Measurements from ENCODE around the gene HNRNPUL1. TPM values are rescaled to one million over a fixed set of nuclear protein-coding genes. Genes with fewer than 3 reads are reported as not detected.
A peak's percentile ranks its signal among the peaks of the same experiment; 100 is the strongest.

The HNRNPUL1 gene
- total and polyA plus RNA-seq, 9 of the 15 experiments (the other 6 are each of a cell fraction or from before 2014, with no cell fraction given) = 7.3 to 211 (median 85.0) TPM

DNA sequence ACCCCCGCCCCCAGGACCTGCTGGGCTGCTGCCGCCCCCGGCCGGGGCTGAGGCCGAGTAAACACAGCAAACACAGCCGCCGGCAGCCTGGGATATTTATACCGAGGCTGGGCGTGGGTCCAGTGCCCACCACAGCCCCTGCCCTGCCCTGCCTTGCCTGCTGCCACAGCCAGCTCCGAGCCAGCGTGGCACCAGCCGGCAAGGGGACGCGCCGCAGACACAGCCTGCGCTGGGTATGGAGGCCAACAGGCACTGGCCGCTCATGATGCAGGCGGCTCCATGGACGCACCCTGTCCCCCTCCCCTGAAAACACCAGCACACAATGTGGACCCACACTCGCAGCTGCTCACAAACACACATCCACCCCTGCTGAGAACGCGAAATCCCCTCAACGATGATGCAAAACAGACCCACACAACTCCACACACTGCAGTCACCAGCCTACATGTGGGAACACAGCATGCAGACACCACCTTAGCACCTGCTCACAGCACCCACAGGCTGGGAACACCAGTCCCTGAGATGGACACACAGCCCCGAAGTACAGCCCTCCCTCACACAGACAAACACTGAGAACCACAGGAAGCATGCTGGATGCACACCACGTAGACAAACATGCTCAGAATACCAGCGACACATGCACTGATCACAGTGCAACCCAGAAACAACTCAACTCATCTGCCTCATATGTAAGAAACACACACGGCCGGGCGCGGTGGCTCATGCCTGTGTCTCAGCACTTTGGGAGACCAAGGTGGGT lies 62.0 kb downstream of the HNRNPUL1 start (continued):
- TF ChIP-seq, protein P1, sequence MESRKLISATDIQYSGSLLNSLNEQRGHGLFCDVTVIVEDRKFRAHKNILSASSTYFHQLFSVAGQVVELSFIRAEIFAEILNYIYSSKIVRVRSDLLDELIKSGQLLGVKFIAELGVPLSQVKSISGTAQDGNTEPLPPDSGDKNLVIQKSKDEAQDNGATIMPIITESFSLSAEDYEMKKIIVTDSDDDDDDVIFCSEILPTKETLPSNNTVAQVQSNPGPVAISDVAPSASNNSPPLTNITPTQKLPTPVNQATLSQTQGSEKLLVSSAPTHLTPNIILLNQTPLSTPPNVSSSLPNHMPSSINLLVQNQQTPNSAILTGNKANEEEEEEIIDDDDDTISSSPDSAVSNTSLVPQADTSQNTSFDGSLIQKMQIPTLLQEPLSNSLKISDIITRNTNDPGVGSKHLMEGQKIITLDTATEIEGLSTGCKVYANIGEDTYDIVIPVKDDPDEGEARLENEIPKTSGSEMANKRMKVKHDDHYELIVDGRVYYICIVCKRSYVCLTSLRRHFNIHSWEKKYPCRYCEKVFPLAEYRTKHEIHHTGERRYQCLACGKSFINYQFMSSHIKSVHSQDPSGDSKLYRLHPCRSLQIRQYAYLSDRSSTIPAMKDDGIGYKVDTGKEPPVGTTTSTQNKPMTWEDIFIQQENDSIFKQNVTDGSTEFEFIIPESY (CRISPR knock-in tag; IDR thresholded peaks at IDR 0.05) = 0 out of 2 replicates have a peak, but pooled peaks have one; percentile 29
- peak; percentile 2 for TF ChIP-seq PCBP1 (IDR thresholded peaks at IDR 0.05; ENCODE audit: low read depth, low read length, poor library complexity, severe bottlenecking)
- peak; percentile 91 for TF ChIP-seq EGR1 (conservative IDR thresholded peaks at IDR 0.05)
- TF ChIP-seq ZBTB7A (IDR thresholded peaks at IDR 0.05; ENCODE audit: borderline replicate concordance, control insufficient read depth, low read depth, low read length) = 0 out of 2 replicates have a peak, but pooled peaks have one; percentile 22
- TF ChIP-seq PRMT5 (CRISPR knock-in tag; IDR thresholded peaks at IDR 0.05) = no peak
- TF ChIP-seq, protein P2, sequence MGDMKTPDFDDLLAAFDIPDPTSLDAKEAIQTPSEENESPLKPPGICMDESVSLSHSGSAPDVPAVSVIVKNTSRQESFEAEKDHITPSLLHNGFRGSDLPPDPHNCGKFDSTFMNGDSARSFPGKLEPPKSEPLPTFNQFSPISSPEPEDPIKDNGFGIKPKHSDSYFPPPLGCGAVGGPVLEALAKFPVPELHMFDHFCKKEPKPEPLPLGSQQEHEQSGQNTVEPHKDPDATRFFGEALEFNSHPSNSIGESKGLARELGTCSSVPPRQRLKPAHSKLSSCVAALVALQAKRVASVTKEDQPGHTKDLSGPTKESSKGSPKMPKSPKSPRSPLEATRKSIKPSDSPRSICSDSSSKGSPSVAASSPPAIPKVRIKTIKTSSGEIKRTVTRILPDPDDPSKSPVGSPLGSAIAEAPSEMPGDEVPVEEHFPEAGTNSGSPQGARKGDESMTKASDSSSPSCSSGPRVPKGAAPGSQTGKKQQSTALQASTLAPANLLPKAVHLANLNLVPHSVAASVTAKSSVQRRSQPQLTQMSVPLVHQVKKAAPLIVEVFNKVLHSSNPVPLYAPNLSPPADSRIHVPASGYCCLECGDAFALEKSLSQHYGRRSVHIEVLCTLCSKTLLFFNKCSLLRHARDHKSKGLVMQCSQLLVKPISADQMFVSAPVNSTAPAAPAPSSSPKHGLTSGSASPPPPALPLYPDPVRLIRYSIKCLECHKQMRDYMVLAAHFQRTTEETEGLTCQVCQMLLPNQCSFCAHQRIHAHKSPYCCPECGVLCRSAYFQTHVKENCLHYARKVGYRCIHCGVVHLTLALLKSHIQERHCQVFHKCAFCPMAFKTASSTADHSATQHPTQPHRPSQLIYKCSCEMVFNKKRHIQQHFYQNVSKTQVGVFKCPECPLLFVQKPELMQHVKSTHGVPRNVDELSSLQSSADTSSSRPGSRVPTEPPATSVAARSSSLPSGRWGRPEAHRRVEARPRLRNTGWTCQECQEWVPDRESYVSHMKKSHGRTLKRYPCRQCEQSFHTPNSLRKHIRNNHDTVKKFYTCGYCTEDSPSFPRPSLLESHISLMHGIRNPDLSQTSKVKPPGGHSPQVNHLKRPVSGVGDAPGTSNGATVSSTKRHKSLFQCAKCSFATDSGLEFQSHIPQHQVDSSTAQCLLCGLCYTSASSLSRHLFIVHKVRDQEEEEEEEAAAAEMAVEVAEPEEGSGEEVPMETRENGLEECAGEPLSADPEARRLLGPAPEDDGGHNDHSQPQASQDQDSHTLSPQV (IDR thresholded peaks at IDR 0.05) = 0 out of 2 replicates have a peak, but pooled peaks have one; percentile 43

Measured in K562 (cell line).